Measurements from ENCODE around the gene JAZF1.

Gene JAZF1

DNA sequence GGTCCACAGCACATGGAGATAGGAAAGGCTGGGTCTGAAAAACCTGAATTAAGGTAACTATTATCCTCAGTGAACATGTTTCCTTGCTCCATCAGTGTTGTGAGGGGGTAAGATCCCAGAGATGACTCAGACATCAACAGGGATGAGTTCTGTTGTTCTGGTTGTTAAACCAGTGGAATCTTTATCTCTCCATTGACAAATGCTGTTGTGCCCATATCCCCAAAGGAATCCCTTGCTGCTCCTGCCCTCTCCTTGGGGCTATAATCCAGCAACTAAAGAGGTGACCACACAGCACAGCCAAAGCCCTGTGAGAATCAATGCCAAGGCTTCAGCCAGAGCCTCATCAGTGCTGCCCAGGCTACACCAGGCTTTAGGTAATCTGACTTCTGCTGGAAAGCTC, 113.4 kb downstream of the JAZF1 start:
- H3K4me2 ChIP-seq (ENCODE audit: low read length): no peak overlapping the region
- no peaks in the 10 kb centered on the region for H3K36me3 ChIP-seq (ENCODE audit: insufficient read depth, low read length)
- H3K4me1 ChIP-seq (ENCODE audit: control insufficient read depth, insufficient read depth, low read length): peaks cover 58% of the 10 kb centered on the region
- no peaks in the 10 kb centered on the region for H3K9me3 ChIP-seq (replicated peaks; ENCODE audit: low read length)
- H3K9ac ChIP-seq (ENCODE audit: low read depth, low read length): no peak overlapping the region
- H3K27me3 ChIP-seq (ENCODE audit: control insufficient read depth, insufficient read depth, low read length): no peaks in the 10 kb centered on the region
- H3K4me3 ChIP-seq (ENCODE audit: low read length): no peak overlapping the region

DNA sequence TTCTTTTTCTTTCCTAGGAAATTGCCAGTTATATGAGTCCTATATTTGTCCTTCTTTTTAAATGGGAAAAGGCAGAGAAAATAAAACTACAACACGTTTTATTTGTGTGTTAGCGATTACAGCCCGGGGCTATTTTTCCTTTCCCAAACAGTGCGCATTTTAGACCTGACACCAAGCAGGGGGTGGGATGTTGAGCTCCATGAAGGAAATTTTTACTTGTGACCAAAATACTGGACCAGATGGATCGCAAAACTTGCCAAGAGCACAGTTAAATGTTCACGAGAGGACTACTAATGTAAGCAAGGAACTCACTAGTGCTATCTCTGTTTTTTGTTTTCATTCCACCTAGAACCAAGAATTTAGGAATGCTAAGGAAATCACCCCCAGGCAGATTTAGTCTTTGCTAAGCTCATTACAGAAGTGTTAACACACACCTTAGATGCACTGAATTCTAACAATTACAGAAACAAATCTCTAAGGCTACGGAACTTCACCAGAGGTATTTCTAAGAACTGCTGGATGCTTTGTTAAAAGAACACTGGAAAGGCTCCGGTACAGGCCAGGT, 114.8 kb downstream of the JAZF1 start:
- Histone ChIP-seq H3K4me1 (ENCODE audit: control insufficient read depth, insufficient read depth, low read length) (peaks cover 57% of the 10 kb centered on the region), H3K4me3 (ENCODE audit: low read length) (no peak overlapping the region), H3K36me3 (ENCODE audit: insufficient read depth, low read length) (no peaks in the 10 kb centered on the region)

DNA sequence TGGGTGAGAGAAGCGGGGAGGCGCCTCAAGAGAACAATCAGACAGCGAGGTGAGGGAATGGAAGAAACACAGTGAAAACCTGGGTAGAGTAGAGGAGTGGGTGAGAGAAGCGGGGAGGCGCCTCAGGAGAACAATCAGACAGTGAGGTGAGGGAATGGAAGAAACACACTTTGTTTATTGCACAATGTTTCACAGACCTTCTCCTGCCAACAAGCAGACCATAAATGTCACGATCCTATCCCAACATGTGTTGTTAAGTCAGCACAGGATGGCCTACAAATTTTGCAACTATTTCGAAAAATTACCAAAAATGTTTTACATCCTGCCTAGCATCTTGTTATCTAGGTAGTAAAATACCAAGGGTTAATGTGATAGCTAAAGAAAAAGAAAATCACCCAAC, 115.3 kb downstream of the JAZF1 start:
- no peak overlapping the region for H3K4me2 ChIP-seq (ENCODE audit: low read length)
- H3K9ac ChIP-seq (ENCODE audit: low read depth, low read length): no peak overlapping the region
- H3K4me3 ChIP-seq (ENCODE audit: low read length): no peak overlapping the region
- H3K36me3 ChIP-seq (ENCODE audit: insufficient read depth, low read length): no peaks in the 10 kb centered on the region
- H3K27me3 ChIP-seq (ENCODE audit: control insufficient read depth, insufficient read depth, low read length): no peaks in the 10 kb centered on the region
- no peaks in the 10 kb centered on the region for H3K9me3 ChIP-seq (replicated peaks; ENCODE audit: low read length)
- H3K4me1 ChIP-seq (ENCODE audit: control insufficient read depth, insufficient read depth, low read length): peaks cover 52% of the 10 kb centered on the region

More for the DNA sequence above, 114.8 kb downstream of the JAZF1 start:
- Histone ChIP-seq H3K9me3 (replicated peaks; ENCODE audit: low read length) (no peaks in the 10 kb centered on the region), H3K4me2 (ENCODE audit: low read length) (peak overlapping the region; percentile 9), H3K9ac (ENCODE audit: low read depth, low read length) (no peak overlapping the region), H3K27me3 (ENCODE audit: control insufficient read depth, insufficient read depth, low read length) (no peaks in the 10 kb centered on the region)

DNA sequence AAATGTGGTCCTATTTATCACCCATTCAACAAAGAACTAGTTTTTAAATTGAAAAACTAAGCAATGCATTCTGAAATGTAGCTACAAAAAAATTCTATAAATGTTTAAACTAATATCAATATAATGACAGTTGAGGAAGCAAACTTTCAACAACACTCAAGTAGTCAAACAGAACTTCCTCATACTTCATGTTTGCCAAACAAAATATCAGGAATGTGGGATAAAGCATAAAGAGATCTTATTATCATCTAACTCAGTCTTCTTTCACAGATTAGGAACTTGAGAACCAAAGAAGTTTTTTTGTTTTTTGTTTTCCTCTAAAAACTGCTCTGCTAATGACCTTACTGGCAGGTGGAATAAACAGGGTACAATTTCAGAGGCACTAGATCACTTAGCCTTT, 116.2 kb downstream of the JAZF1 start:
- no peaks in the 10 kb centered on the region for H3K9me3 ChIP-seq (replicated peaks; ENCODE audit: low read length)
- peaks cover 44% of the 10 kb centered on the region for H3K4me1 ChIP-seq (ENCODE audit: control insufficient read depth, insufficient read depth, low read length)
- H3K4me2 ChIP-seq (ENCODE audit: low read length): no peak overlapping the region
- H3K27me3 ChIP-seq (ENCODE audit: control insufficient read depth, insufficient read depth, low read length): no peaks in the 10 kb centered on the region
- no peak overlapping the region for H3K9ac ChIP-seq (ENCODE audit: low read depth, low read length)
- H3K36me3 ChIP-seq (ENCODE audit: insufficient read depth, low read length): no peaks in the 10 kb centered on the region
- H3K4me3 ChIP-seq (ENCODE audit: low read length): no peak overlapping the region

DNA sequence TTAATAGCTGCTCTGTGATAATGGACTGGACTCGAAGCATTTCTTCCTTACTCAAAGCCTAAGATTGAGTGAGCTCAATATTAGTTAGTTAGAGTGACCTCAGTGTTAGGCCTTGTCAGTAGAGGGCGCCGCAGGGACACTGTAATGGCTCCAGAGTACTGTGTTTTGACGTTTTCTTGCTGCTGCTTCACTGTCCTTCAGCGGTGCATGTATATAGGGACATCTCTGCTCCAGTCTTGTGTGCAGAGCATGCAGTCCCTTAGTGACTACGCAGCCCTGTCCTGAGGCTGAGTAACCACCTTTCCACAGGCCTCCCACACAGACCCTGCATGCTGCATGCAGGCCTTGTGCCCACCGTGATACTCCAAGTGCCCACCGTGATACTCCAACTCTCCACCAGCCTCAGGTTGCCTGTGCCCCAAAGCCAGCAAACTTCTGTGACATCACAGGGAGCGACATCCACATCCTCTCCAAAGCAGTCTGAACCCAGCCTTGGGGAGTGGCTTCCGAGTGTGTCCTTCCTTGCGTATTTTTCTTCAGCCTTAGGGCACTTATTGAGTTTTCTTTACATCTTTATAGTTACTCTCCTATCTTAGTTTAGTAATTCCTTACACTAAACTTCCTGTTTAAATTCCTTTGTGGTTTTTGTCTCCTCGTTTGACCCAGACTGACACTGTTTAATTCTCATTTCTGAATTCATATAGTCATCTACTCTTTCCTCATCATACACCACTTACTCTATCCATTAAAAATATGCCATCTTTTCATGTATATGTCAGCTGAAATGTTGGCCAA, 118.2 kb downstream of the JAZF1 start:
- Histone ChIP-seq H3K4me2 (ENCODE audit: low read length) (peak overlapping the region; percentile 19), H3K36me3 (ENCODE audit: insufficient read depth, low read length) (no peaks in the 10 kb centered on the region), H3K9ac (ENCODE audit: low read depth, low read length) (no peak overlapping the region), H3K27me3 (ENCODE audit: control insufficient read depth, insufficient read depth, low read length) (no peaks in the 10 kb centered on the region), H3K4me3 (ENCODE audit: low read length) (no peak overlapping the region), H3K4me1 (ENCODE audit: control insufficient read depth, insufficient read depth, low read length) (peaks cover 30% of the 10 kb centered on the region), H3K9me3 (replicated peaks; ENCODE audit: low read length) (no peaks in the 10 kb centered on the region)

DNA sequence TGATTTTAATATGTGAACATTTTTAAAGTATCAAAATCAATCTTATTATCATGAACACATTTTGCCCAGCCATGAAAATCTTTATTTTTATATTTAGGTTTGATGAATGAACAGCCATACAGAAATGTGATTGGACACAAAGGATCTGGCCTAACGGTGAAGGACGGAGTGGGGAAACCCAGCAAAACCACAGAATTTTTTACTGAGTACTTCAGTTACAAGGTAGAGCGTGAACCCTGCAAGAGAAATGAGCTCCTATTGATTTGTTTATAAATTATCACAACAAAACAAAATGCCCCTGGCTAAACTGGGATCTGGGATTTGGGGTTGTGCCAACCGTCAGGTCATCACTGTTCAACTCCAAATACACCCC, 118.8 kb downstream of the JAZF1 start:
- no peak overlapping the region for H3K4me3 ChIP-seq (ENCODE audit: low read length)
- no peak overlapping the region for H3K4me2 ChIP-seq (ENCODE audit: low read length)
- no peaks in the 10 kb centered on the region for H3K27me3 ChIP-seq (ENCODE audit: control insufficient read depth, insufficient read depth, low read length)
- H3K4me1 ChIP-seq (ENCODE audit: control insufficient read depth, insufficient read depth, low read length): peaks cover 30% of the 10 kb centered on the region
- H3K36me3 ChIP-seq (ENCODE audit: insufficient read depth, low read length): no peaks in the 10 kb centered on the region
- no peak overlapping the region for H3K9ac ChIP-seq (ENCODE audit: low read depth, low read length)
- no peaks in the 10 kb centered on the region for H3K9me3 ChIP-seq (replicated peaks; ENCODE audit: low read length)

DNA sequence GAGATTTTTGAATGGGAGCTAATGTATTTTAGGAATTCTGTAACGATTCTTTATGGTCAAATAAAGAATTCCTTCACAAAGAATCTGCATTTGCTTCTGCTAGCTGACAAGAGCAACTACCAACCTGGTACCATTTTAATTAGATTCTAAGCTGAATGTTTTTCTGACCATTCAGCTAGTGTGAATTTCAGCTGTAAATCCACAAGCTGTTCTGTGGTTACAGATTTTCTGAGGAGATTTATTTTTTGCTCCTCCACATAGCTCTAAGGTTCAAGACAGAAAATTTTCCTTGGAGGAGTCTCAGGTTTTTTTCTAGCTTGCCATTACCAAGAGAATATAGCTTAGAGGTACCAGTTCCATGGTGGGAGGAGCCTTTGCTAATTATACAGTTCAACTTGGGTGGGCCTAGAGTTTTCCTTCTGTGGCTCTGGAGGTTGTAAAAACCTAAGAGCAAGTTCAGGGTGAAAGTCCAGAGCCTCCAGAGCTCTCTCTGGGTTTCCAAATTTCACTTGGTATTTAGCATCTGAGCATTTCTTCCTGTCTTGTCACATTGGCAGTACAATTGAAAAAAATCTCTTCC, 120.1 kb downstream of the JAZF1 start:
- Histone ChIP-seq H3K4me1 (ENCODE audit: control insufficient read depth, insufficient read depth, low read length) (peaks cover 28% of the 10 kb centered on the region), H3K9me3 (replicated peaks; ENCODE audit: low read length) (no peaks in the 10 kb centered on the region), H3K27me3 (ENCODE audit: control insufficient read depth, insufficient read depth, low read length) (no peaks in the 10 kb centered on the region), H3K4me2 (ENCODE audit: low read length) (no peak overlapping the region), H3K4me3 (ENCODE audit: low read length) (no peak overlapping the region), H3K36me3 (ENCODE audit: insufficient read depth, low read length) (no peaks in the 10 kb centered on the region), H3K9ac (ENCODE audit: low read depth, low read length) (no peak overlapping the region)

DNA sequence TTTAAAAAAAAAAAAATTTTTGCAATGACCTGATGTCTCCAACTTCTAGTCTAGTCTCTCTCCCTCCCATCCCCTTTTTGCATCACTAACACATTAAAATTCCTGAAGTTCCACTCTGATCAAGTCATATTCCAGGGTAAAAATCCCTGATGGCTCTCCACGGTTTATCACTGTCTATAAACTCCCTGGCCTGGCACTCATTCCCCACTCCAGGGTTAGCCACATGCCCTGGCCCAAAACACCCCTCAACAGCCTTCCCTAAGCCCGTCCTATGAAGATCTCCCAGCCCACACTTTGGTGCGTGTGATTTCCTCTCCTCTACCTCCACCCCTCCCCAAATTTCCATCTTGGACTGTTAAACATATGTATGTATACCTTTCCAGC, 125.4 kb downstream of the JAZF1 start:
- H3K4me2 ChIP-seq (ENCODE audit: low read length): no peak overlapping the region
- H3K27me3 ChIP-seq (ENCODE audit: control insufficient read depth, insufficient read depth, low read length): no peaks in the 10 kb centered on the region
- no peak overlapping the region for H3K9ac ChIP-seq (ENCODE audit: low read depth, low read length)
- no peaks in the 10 kb centered on the region for H3K36me3 ChIP-seq (ENCODE audit: insufficient read depth, low read length)
- H3K9me3 ChIP-seq (replicated peaks; ENCODE audit: low read length): no peaks in the 10 kb centered on the region
- H3K4me1 ChIP-seq (ENCODE audit: control insufficient read depth, insufficient read depth, low read length): peaks cover 27% of the 10 kb centered on the region
- no peak overlapping the region for H3K4me3 ChIP-seq (ENCODE audit: low read length)

DNA sequence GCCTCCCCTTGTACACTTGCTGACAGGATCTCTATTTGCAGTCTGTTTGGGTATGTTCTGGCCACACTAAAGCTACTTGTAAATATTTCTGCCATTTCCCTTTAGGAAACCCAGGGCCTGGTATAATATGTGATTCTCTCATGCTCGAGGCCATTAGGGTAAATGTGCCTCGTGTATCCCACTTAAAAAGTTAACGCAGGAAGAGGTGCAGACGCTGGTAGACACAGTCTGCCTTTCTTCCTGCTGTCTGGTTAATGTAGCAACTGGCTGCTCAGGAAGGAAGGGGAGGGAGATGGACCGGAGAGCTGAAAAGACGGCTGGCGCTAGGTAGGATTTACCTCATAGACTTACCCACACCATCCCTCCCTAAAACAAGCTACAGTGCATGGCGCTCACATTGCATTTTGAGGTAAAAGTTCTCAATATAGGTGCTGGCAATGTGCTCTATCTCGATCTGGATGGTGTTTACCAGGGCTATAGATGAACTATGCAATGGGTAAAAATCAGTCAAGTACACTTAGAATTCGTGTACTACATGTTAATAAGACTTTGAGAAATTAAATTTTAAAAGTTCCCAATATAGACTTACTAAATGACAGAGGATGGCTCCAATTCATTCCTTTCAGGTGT, 125.9 kb downstream of the JAZF1 start:
- Histone ChIP-seq H3K36me3 (ENCODE audit: insufficient read depth, low read length) (no peaks in the 10 kb centered on the region), H3K9me3 (replicated peaks; ENCODE audit: low read length) (no peaks in the 10 kb centered on the region), H3K4me2 (ENCODE audit: low read length) (no peak overlapping the region), H3K4me3 (ENCODE audit: low read length) (no peak overlapping the region), H3K9ac (ENCODE audit: low read depth, low read length) (no peak overlapping the region), H3K27me3 (ENCODE audit: control insufficient read depth, insufficient read depth, low read length) (no peaks in the 10 kb centered on the region), H3K4me1 (ENCODE audit: control insufficient read depth, insufficient read depth, low read length) (peaks cover 27% of the 10 kb centered on the region)

DNA sequence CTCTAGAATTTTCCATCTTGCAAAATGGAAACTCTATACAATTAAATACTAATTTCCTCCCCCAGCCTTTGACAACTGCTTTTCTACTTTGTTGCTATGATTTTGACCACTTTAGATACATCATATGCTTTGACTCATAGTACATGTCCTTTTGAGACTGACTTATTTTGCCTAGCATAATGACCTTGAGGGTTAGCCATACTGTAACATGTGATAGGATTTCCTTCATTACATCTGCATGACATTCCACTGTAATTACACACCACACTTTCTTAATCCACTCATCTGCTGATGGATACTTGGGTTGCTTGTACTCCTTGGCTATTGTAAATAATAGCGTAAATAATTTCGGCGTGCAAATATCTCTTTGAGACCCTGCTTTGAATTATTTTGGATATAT, 127.7 kb downstream of the JAZF1 start:
- peak overlapping the region; percentile 1 for H3K4me2 ChIP-seq (ENCODE audit: low read length)
- H3K4me1 ChIP-seq (ENCODE audit: control insufficient read depth, insufficient read depth, low read length): peaks cover 27% of the 10 kb centered on the region
- H3K27me3 ChIP-seq (ENCODE audit: control insufficient read depth, insufficient read depth, low read length): no peaks in the 10 kb centered on the region
- H3K4me3 ChIP-seq (ENCODE audit: low read length): no peak overlapping the region
- H3K9me3 ChIP-seq (replicated peaks; ENCODE audit: low read length): no peaks in the 10 kb centered on the region
- no peak overlapping the region for H3K9ac ChIP-seq (ENCODE audit: low read depth, low read length)
- no peaks in the 10 kb centered on the region for H3K36me3 ChIP-seq (ENCODE audit: insufficient read depth, low read length)

DNA sequence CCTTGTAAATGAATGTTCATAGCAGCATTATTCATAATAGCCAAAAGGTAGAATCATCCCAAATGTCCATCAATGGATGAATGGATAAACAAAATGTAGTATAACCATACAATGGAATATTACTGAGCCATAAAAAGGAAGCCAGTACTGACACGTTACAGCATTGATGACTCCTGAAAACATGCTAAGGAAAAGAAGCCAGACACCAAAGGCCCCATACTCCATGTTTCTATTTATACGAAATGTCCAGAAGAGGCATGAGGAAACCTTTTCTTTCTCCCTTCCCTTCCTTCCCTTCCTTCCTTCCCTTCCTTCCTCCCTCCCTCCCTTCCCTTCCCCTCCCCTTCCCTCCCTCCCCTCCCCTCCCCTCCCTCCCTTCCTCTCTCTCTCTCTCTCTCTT, 131.9 kb downstream of the JAZF1 start:
- Histone ChIP-seq H3K9ac (ENCODE audit: low read depth, low read length) (no peak overlapping the region), H3K27me3 (ENCODE audit: control insufficient read depth, insufficient read depth, low read length) (no peaks in the 10 kb centered on the region)

More for the DNA sequence above, 131.9 kb downstream of the JAZF1 start:
- Histone ChIP-seq H3K4me3 (ENCODE audit: low read length) (no peak overlapping the region), H3K9me3 (replicated peaks; ENCODE audit: low read length) (no peaks in the 10 kb centered on the region), H3K36me3 (ENCODE audit: insufficient read depth, low read length) (no peaks in the 10 kb centered on the region), H3K4me1 (ENCODE audit: control insufficient read depth, insufficient read depth, low read length) (peaks cover 14% of the 10 kb centered on the region), H3K4me2 (ENCODE audit: low read length) (no peak overlapping the region)

Data from skeletal muscle satellite cell (primary cell).